Measurements from ENCODE around the gene DOCK3.

GRCh38 chr3:50734985-50735384 lies 60.3 kb downstream of the DOCK3 start:
- TF ChIP-seq, protein P1, sequence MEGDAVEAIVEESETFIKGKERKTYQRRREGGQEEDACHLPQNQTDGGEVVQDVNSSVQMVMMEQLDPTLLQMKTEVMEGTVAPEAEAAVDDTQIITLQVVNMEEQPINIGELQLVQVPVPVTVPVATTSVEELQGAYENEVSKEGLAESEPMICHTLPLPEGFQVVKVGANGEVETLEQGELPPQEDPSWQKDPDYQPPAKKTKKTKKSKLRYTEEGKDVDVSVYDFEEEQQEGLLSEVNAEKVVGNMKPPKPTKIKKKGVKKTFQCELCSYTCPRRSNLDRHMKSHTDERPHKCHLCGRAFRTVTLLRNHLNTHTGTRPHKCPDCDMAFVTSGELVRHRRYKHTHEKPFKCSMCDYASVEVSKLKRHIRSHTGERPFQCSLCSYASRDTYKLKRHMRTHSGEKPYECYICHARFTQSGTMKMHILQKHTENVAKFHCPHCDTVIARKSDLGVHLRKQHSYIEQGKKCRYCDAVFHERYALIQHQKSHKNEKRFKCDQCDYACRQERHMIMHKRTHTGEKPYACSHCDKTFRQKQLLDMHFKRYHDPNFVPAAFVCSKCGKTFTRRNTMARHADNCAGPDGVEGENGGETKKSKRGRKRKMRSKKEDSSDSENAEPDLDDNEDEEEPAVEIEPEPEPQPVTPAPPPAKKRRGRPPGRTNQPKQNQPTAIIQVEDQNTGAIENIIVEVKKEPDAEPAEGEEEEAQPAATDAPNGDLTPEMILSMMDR (conservative IDR thresholded peaks at IDR 0.05 in 1 of 2, IDR thresholded peaks at IDR 0.05 in 1 of 2; ENCODE audit: extremely low read depth in 1 of 2, insufficient read depth in 1 of 2, low read depth in 1 of 2, low read length in 2 of 2): no peak
- TF ChIP-seq EZH2 (IDR thresholded peaks at IDR 0.05; ENCODE audit: borderline replicate concordance, low read length): no peak

Measured in mammary epithelial cell (primary cell).